Inflammatory macrophage treated with lipopolysaccharide for 4 hours (primary cell): Measurements from ENCODE around the gene SPCS3.
A peak's percentile ranks its signal among the peaks of the same experiment; 100 is the strongest.

Experiments used
- DNase-seq: peaks from one replicate; pipeline ENCODE4 v3.0.0-alpha.2; 2020

SPCS3 gene

DNA sequence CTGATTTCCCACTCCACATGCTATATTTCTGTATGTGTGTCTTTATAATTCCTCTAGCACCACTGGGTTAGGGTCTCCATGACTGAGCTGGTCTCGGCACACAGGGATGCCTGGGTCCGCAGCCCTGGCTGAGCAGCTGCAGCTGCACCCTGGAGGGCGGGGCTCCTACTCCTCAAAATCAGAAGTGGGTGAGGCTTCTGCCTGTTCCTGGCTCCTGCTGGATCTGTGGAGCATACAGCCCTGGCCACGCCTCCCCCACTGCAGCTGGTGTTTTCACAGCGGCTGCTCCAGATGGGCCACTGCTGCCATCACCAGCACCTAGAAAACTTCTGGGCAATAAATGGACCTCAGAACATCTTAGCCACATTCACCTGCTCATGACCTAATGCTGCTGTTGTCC lies 30.9 kb downstream of the SPCS3 start:
- DNase-seq: no peak

DNA sequence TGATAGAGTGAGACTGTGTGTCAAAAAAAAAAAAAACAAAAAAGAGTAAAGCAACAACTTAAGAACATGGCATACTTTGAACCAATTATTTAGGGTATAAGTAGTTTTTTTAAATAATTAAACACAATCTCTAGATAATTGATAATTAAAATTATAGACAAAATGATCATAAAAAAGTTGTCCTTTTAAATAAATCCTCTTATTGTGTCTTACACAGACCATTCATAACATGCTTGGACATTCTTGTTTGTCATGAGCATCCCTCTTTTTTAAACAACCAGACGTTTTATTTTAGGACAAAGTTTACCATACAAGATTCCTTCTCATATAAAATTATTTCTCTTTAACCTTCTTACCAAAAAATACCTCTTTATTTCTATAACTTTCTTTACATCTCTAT lies 35.1 kb downstream of the SPCS3 start:
- DNase-seq: no peak

DNA sequence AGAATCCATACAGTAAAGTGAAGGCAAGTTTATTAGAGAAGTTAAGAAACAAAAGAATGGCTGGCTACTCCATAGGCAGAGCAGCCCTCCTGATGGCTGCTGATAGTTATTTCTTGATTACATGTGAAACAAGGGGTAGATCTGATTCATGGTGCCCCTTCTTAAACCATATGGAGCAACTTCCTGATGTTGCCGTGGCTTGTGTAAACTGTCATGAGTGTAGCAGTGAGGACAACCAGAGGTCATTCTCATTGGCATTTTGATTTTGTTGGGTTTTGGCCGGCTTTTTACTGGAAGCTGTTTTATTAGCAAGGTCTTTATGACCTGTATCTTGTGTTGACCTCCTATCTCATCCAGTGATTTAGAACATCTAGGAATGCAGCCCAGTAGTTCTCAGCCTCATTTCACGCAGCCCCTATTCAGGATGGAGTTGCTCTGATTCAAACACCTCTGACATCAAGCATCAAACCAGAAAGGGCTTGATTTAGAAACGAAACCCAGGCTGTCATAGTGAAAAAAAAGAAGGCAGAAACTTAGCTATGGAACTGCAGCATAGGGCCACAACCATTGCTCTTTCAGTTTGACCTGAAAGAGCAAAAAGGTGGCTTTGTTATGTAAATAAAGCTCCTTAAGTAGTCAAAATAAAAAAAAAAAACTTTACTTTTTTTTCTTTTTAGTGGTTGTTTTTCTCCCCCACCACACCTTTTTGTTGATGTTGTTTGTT lies 37.8 kb downstream of the SPCS3 start:
- no peak for DNase-seq

DNA sequence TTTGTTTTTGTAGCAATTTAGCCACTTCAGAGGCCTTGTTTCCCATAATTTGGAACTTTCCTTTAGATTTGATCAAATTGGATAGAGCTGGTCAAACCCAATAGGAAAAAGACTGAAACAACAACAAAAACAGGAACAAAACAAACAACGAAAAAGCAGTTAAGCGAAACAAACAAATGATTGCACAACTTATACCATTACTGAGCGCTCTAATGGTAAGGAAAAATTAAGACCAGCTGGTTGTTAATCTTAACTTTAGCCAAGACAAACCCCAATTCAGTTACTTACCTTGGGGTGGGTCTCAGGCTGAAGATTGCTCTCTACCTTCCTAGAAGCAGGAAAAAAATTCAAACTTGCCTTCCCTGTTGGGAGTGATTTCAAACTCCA lies 38.3 kb downstream of the SPCS3 start:
- no peak for DNase-seq

DNA sequence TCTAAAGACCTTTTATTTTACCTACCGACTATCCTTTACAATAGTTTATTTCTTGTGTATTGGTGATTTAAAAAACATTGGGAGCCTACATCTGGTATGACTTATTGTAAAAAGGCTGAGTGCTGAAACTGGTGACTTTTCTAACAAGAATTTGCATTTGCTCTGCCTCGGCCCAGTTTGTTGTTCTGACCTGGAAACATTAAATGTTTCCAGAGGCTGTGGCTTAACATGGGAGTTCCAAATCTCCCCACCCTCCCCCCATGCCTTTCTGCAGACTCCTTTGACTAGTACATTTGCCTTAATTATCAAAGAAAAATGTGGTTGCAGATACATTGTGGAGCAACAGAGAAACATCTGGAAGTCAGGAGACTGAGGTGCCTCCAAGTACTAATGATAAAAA lies 39.8 kb downstream of the SPCS3 start:
- DNase-seq: no peak

DNA sequence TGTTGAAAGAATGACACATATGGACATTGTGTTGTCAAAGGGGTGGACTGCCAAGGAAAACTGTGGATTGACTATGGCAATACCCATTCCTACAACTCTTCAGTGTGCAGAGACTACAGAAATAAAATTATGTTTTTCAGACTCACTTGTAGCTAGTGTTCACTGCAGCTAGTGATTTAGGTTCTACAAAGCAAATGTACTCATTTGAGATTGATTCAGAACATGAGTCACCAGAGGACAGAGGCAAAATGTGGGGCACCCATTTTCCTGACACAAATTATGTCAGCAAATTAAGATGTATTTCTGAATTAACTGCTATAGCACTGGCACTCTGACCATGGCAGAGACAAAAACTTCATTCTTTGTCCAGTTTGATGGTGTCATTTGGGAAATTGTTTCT lies 40.7 kb downstream of the SPCS3 start:
- no peak for DNase-seq

DNA sequence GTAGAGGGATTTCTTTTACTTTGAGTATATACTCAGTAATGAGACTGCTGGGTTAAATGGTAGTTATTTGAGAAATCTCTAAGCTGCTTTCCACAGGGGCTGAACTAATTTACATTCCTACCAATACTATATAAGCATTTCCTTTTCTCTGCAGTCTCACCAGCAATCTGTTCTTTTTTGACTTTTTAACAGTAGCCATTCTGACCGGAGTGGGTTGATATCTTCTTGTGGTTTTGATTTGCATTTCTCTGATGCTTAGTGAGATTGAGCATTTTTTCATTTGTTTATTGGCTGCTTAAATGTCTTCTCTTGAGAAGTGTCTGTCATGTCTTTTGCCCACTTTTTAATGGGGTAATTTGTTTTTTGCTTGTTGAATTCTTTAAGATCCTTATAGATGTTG lies 43.3 kb downstream of the SPCS3 start:
- DNase-seq: no peak

DNA sequence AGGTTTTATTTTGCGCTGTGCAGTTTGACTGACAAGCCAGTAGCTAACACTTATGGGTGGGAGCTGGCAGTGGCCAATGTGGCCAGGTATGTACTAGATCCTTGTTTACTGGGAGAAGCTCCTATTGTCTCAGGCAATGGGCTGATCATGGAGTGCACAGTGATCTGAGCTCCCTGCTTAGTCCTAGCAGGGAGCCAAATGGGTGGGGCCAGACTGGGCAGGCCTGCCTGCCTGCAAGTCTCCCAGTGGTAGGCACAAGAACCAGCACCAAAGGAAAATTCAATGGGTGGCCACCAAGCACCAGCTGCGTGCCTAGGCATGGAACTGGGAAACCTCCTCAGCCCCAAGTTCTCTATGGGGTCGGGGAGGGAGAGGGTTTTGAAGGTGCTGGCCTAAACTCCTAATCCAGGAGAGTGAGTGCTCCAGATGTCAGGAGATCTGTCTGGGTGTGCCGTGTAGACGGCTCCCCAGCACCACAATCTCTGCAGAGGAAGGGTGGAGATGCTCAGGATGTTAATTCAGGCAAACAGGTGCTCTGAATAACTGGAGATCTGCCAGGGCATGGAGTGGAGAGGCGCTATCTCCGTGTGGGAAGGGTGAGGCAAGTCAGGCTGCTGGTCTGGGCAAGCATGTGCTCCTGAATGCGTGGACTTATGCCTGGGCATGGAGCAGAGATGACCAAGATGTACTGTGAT lies 48.2 kb downstream of the SPCS3 start:
- no peak for DNase-seq

DNA sequence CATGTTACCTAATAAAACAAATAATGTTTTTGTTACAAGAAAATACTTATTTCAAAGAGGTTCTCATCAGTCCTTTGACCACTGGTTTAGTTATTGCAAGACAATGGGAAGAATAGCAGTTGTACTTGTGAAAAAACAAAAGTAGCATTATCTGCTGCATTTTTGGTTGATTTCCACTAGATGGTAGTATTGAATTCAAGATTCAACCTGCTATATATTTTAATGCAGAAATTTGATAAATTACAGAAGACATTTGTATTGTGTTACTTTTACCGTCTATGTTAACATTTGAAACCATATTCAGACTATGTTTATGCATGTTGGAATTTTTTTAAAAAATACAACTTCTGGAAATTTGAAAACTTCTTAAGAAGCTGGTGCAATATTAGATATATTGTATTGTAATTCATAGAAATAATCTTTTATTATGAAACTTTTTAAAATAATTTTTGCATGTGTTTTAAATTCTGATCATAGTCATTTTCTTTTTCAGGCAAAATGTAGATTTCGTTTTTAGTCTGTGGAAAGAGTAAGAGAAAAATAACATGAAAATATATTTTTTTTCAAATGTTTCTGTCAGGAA lies 56.4 kb downstream of the SPCS3 start:
- peak; percentile 20 for DNase-seq

DNA sequence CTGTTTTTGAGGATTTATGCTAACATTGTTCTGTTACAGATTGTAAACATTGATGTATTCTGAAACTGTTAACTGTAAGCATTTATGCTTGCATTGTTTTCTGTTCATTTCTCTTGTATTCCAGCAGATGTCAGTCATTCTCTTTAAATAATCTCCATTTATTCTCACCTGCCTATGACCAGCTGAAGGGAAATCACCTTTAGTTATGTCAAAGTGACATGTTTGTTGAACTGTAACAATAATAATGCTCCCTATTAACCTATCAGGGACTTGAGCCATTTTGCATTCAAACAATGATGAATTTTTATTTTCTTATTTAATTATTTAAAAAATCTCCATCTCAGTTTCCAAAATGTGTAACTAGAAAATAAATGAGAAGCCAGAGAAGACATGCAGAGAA lies 58.0 kb downstream of the SPCS3 start:
- no peak for DNase-seq

DNA sequence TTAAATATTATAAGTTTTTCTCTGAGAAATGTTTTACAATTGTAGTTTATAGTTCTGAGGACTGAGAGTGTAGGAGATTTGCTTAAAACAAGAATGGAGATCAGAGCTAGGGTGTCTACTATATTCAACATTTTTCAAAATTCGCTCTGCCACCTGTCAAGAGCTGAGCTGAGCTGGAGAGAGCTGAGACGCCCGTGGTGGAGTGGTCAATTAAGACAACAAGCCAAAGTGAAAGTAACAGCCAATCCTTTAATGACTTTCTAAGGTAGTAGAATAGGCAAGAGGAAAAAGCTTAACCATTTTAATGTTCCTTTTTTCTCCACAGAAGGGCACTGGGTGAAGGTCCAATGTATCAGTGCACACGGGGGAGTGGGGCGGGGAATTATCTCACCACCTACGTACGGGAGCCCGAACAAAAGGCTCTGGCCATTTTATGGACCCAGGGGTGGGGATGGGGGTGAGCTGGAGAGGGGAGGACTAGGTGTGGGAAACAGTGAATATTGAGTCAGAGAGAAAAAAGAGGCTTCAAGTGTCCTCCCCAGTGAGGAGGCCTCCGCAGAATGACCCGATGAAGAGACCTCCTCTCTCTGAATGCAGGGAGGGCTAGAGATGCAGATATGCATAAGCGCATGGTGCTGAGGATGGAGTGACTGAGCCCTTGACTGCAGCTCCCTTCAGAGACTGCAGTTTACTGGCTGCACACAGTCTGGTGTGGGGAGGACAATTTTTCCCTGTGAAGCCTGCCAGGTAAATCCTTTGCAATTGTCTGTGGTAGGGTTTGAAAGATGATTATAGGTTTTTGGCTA lies 60.8 kb downstream of the SPCS3 start:
- no peak for DNase-seq
